H1 (cell line): Measurements from ENCODE around the gene NMRK1. TPM values are rescaled to one million over a fixed set of nuclear protein-coding genes. Genes with fewer than 3 reads are reported as not detected.

Experiments used
- CTCF ChIA-PET: fragments of 300-600 bp; sonication (Branson Sonifier 250); formaldehyde crosslinking; loops from one replicate; lab custom pipeline; 2021; ENCODE audit not compliant: partially characterized antibody; lab: Charles Lee
- POLR2A ChIA-PET: fragments of 300-600 bp; sonication (Branson Sonifier 250); formaldehyde crosslinking; loops from one replicate; lab custom pipeline; 2021; ENCODE audit warnings: inconsistent platforms; ENCODE audit not compliant: partially characterized antibody; lab: Charles Lee
- DNase-seq, 2 experiments: peaks; one replicate each; pipeline versions ENCODE4 v3.0.0 to v3.0.0-alpha.2; 2010 to 2022; ENCODE audit warnings: low spot score in 2 of 2, low read depth in 1 of 2, mixed read lengths in 1 of 2
- FAIRE-seq: peaks from 2 replicates; lab custom pipeline; 2011; peaks lifted over from hg19 to GRCh38; lab: Jason Lieb, UNC
- H2AFZ ChIP-seq: 2 replicates; pipeline ENCODE4 v1.8.1; 2012; ENCODE audit warnings: low read length, inconsistent platforms
- H2AK5ac ChIP-seq: 2 replicates; pipeline ENCODE4 v1.6.1; 2013; ENCODE audit warnings: low read depth, low read length
- H2BK120ac ChIP-seq: replicated peaks from 2 replicates; pipeline ENCODE3; 2013; ENCODE audit warnings: low read depth, low read length, inconsistent platforms
- H2BK12ac ChIP-seq: 2 replicates; pipeline ENCODE4 v1.6.1; 2013; ENCODE audit warnings: low read depth, low read length
- H2BK15ac ChIP-seq: 2 replicates; pipeline ENCODE4 v1.6.1; 2013; ENCODE audit warnings: low read length
- H2BK20ac ChIP-seq: 2 replicates; pipeline ENCODE4 v1.6.1; 2013; ENCODE audit warnings: low read length
- H2BK5ac ChIP-seq: 2 replicates; pipeline ENCODE4 v1.6.1; 2013; ENCODE audit warnings: low read depth, low read length
- H3K14ac ChIP-seq: 2 replicates; pipeline ENCODE4 v1.6.1; 2013; ENCODE audit warnings: inconsistent platforms; ENCODE audit not compliant: insufficient read length
- H3K18ac ChIP-seq: 2 replicates; pipeline ENCODE4 v1.6.1; 2013; ENCODE audit warnings: low read length; ENCODE audit errors: extremely low read depth
- H3K23ac ChIP-seq: 2 replicates; pipeline ENCODE4 v1.6.1; 2013; ENCODE audit warnings: inconsistent platforms; ENCODE audit not compliant: insufficient read length
- H3K23me2 ChIP-seq: 2 replicates; pipeline ENCODE4 v1.6.1; 2013; ENCODE audit warnings: low read depth, low read length
- H3K27ac ChIP-seq: 2 replicates; pipeline ENCODE4 v1.6.1; 2011; ENCODE audit warnings: low read depth, low read length, inconsistent platforms
- H3K27me3 ChIP-seq, 4 experiments: replicated peaks in 1 of 4; 1 replicate in 1 of 4; 2 replicates in 3 of 4; pipeline versions ENCODE4 v1.6.1 to v1.8.1; 2011 to 2013; ENCODE audit warnings: low read length in 3 of 4, mild to moderate bottlenecking in 3 of 4, inconsistent platforms in 2 of 4, mixed read lengths in 2 of 4, moderate library complexity in 1 of 4; ENCODE audit not compliant: control insufficient read depth in 3 of 4, insufficient read depth in 3 of 4; ENCODE audit errors: extremely low read depth in 1 of 4
- H3K36me3 ChIP-seq, 4 experiments: 2 replicates each; pipeline versions ENCODE4 v1.6.1 to v1.8.1; 2011 to 2013; ENCODE audit warnings: mild to moderate bottlenecking in 4 of 4, low read length in 3 of 4, moderate library complexity in 2 of 4, control low read depth in 1 of 4, inconsistent platforms in 1 of 4; ENCODE audit not compliant: insufficient read depth in 4 of 4, control insufficient read depth in 2 of 4
- H3K4ac ChIP-seq: replicated peaks from 2 replicates; pipeline ENCODE3; 2013; ENCODE audit warnings: low read length, low read depth, mixed read lengths, inconsistent platforms; ENCODE audit not compliant: insufficient read length
- H3K4me1 ChIP-seq, 4 experiments: replicated peaks in 1 of 4; 1 replicate in 1 of 4; 2 replicates in 3 of 4; pipeline versions ENCODE4 v1.6.1 to v1.8.1; 2011 to 2013; ENCODE audit warnings: low read length in 3 of 4, inconsistent platforms in 2 of 4, mixed read lengths in 1 of 4; ENCODE audit not compliant: insufficient read depth in 4 of 4, control insufficient read depth in 3 of 4
- H3K4me2 ChIP-seq, 2 experiments: 2 replicates each; pipeline versions ENCODE4 v1.6.1 to v1.8.1; 2011 to 2013; ENCODE audit warnings: low read depth in 2 of 2, low read length in 2 of 2, control low read depth in 1 of 2, inconsistent platforms in 1 of 2, mild to moderate bottlenecking in 1 of 2; ENCODE audit not compliant: insufficient read depth in 1 of 2
- H3K4me3 ChIP-seq, 4 experiments: fragments of 200-600, 300-600 bp in 1 of 4; sonication (generic), shearing (Covaris generic), sonication (Bioruptor Twin) in 1 of 4; 2 replicates each; pipeline versions ENCODE4 v1.5.1 to v1.8.1; 2011 to 2016; ENCODE audit warnings: low read length in 4 of 4, low read depth in 3 of 4, control low read depth in 2 of 4, inconsistent platforms in 2 of 4, mild to moderate bottlenecking in 2 of 4, mixed read lengths in 1 of 4, moderate library complexity in 1 of 4; ENCODE audit not compliant: insufficient read depth in 2 of 4; ENCODE audit errors: extremely low read depth in 1 of 4
- H3K56ac ChIP-seq: replicated peaks from 2 replicates; pipeline ENCODE3; 2013; ENCODE audit warnings: low read depth, mild to moderate bottlenecking, mixed read lengths, low read length, inconsistent platforms; ENCODE audit not compliant: insufficient read length
- H3K79me1 ChIP-seq: 2 replicates; pipeline ENCODE4 v1.6.1; 2013; ENCODE audit warnings: low read depth, low read length, control low read depth
- H3K79me2 ChIP-seq, 2 experiments: 2 replicates each; pipeline versions ENCODE4 v1.6.1 to v1.8.1; 2012 to 2013; ENCODE audit warnings: low read length in 2 of 2, mild to moderate bottlenecking in 2 of 2, inconsistent platforms in 1 of 2; ENCODE audit not compliant: insufficient read depth in 2 of 2, control insufficient read depth in 1 of 2
- H3K9ac ChIP-seq, 4 experiments: replicated peaks in 1 of 4; 1 replicate in 1 of 4; 2 replicates in 3 of 4; pipeline versions ENCODE4 v1.6.1 to v1.8.1; 2011 to 2013; ENCODE audit warnings: low read depth in 3 of 4, low read length in 3 of 4, control low read depth in 2 of 4, mild to moderate bottlenecking in 2 of 4, moderate library complexity in 2 of 4, inconsistent platforms in 1 of 4; ENCODE audit errors: extremely low read depth in 1 of 4
- H3K9me3 ChIP-seq, 2 experiments: 2 replicates each; pipeline versions ENCODE4 v1.6.1 to v1.8.1; 2012 to 2013; ENCODE audit warnings: mild to moderate bottlenecking in 2 of 2, moderate library complexity in 2 of 2, control low read depth in 1 of 2, inconsistent platforms in 1 of 2, low read depth in 1 of 2, low read length in 1 of 2, mixed read lengths in 1 of 2; ENCODE audit not compliant: insufficient read depth in 2 of 2
- H4K20me1 ChIP-seq, 2 experiments: replicated peaks in 1 of 2; 2 replicates each; pipeline versions ENCODE3 to v1.8.1; 2011 to 2013; ENCODE audit warnings: inconsistent platforms in 2 of 2, low read length in 2 of 2, mild to moderate bottlenecking in 1 of 2; ENCODE audit not compliant: insufficient read depth in 2 of 2, control insufficient read depth in 1 of 2
- H4K5ac ChIP-seq: 2 replicates; pipeline ENCODE4 v1.6.1; 2013; ENCODE audit warnings: low read length, low read depth, mixed read lengths, inconsistent platforms; ENCODE audit not compliant: insufficient read length
- H4K8ac ChIP-seq: 2 replicates; pipeline ENCODE4 v1.8.0; 2013; ENCODE audit warnings: mild to moderate bottlenecking, moderate library complexity, low read length, inconsistent platforms; ENCODE audit not compliant: insufficient read depth; ENCODE audit errors: extremely low read depth
- H4K91ac ChIP-seq: replicated peaks from 2 replicates; pipeline ENCODE3; 2013; ENCODE audit warnings: low read length, mixed read lengths, inconsistent platforms; ENCODE audit not compliant: insufficient read length
- KDM5A ChIP-seq: fragments of 200-600 bp; IDR thresholded peaks from 2 replicates; pipeline ENCODE4 v1.7.1; 2012; ENCODE audit warnings: mild to moderate bottlenecking, low read length, inconsistent platforms, mixed read lengths
- POLR2A ChIP-seq, 2 experiments: IDR thresholded peaks; 1 replicate in 1 of 2; 2 replicates in 1 of 2; pipeline ENCODE4 v1.6.1; 2011; ENCODE audit warnings: low read depth in 2 of 2, low read length in 2 of 2, mild to moderate bottlenecking in 2 of 2; ENCODE audit errors: control extremely low read depth in 1 of 2
- RBBP5 ChIP-seq: IDR thresholded peaks from 2 replicates; pipeline ENCODE4 v1.7.1; 2012; ENCODE audit warnings: low read depth, mild to moderate bottlenecking, inconsistent platforms, low read length, moderate library complexity, borderline replicate concordance
- RNF2 ChIP-seq: fragments of 200-900, 300-1000 bp; sonication (generic); IDR thresholded peaks from 2 replicates; pipeline ENCODE4 v1.7.1; 2016; ENCODE audit warnings: borderline replicate concordance, low read depth, mild to moderate bottlenecking, antibody characterized with exemption, low read length; ENCODE audit not compliant: poor library complexity, severe bottlenecking; ENCODE audit errors: missing control alignments
- SP4 ChIP-seq: IDR thresholded peaks from 2 replicates; pipeline ENCODE4 v1.6.1; 2012; ENCODE audit warnings: low read length, inconsistent platforms
- WGBS, 2 experiments: shearing (Covaris generic) in 1 of 2; methylation state at CpG; one replicate each; pipeline versions ENCODE4 v1.1.6 to v1.1.7; 2013 to 2015; ENCODE audit warnings: low lambda C conversion rate in 2 of 2, mixed read lengths in 2 of 2, inconsistent platforms in 1 of 2, low coverage in 1 of 2, missing lambda C conversion rate in 1 of 2; ENCODE audit not compliant: insufficient replicate concordance in 2 of 2, insufficient coverage in 1 of 2, insufficient read length in 1 of 2; ENCODE audit errors: extremely low coverage in 1 of 2, missing lambda C conversion rate in 1 of 2; 5-methylcytosine and 5-hydroxymethylcytosine counted together
- polyA plus RNA-seq, 7 experiments: library from polyadenylated mRNA; depleted of rRNA in 3 of 7; stranded (reverse) in 5 of 7; unstranded in 2 of 7; fragments of >200 nt in 5 of 7; fragments of 200-250 nt in 2 of 7; gene quantifications; 1 replicate in 5 of 7; 2 replicates in 1 of 7; 4 replicates in 1 of 7; pipeline versions ENCODE4 v1.2.1 to v1.2.3, GENCODE V29; 2011 to 2013; ENCODE audit warnings: missing spikeins in 2 of 7, mixed read lengths in 2 of 7
- total RNA-seq: library from RNA; stranded (reverse); fragmentation: NEBNext Ultra II Directional; extraction: Animal tissue kit (Norgen Biotek cat#: 25700); gene quantifications from 2 replicates; pipeline ENCODE4 v1.2.1, GENCODE V29; 2021

NMRK1 gene
- total and polyA plus RNA-seq, 2 of the 8 experiments (the other 6 are each of a cell fraction or from before 2014, with no cell fraction given), result 5.8 to 8.1 TPM

DNA sequence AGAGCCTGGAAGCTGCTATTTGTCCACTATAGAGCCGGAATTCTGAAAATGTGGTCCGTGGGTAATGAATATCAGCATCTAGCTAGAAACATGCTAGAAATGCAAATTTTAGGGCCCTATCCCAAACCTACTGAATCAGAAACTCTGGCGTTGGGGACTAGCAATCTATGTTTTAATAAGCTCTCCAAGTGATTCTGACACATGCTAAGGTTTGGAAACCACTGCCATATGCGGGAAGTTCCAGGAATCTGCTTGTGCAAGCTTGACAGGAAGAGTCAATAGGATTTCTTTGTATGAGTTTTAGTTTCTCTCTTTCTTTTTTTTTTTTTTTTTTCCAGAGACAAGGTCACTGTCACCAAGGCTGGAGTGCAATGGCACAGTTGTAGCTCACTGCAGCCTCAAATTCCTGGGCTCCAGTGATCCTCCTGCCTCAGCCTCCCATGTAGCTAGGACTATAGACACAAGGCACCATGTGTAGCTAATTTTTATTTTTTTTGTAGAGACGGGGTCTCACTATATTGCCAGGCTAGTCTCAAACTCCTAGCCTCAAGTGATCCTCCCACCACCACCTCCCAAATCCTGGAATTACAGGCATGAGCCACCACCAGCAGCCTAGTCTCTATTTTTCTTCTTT lies 33.5 kb downstream of the NMRK1 start:
- H3K18ac ChIP-seq, result no peak overlapping the region
- no peak overlapping the region for H4K91ac ChIP-seq
- no peak overlapping the region for H3K4ac ChIP-seq
- no peaks in the 10 kb centered on the region for H3K27me3 ChIP-seq
- H2BK5ac ChIP-seq, result no peak overlapping the region
- no peak overlapping the region for H3K9ac ChIP-seq
- CTCF ChIA-PET, result interaction anchor here (0.9 to 1.6 kb wide), 3 partner anchors 9 to 52 kb away, joined by 3 to 10 read pairs (median 3); no protein-coding TSS in a partner anchor
- no peak overlapping the region for H2BK120ac ChIP-seq
- no peaks in the 10 kb centered on the region for H4K20me1 ChIP-seq
- 96% methylated on average over 5 of the region's 5 CpGs; no CpG with 5 or more reads in 1 of the 2 experiments for WGBS, 2 experiments
- POLR2A ChIA-PET, result interaction anchor here (1.6 kb wide), 1 partner anchor 26 kb away, joined by 5 read pairs; the partner anchor contains the start of gene CARNMT1
- H3K4me3 ChIP-seq, result no peak overlapping the region
- no peaks in the 10 kb centered on the region for H3K79me2 ChIP-seq
- no peak overlapping the region for H2AK5ac ChIP-seq
- no peak overlapping the region for H3K56ac ChIP-seq
- no peak overlapping the region for H2BK12ac ChIP-seq
- H2BK15ac ChIP-seq, result no peak overlapping the region
- peaks cover 7 to 12% of the 10 kb centered on the region in 2 experiments; a peak in 3 of 4 replicates for H3K9me3 ChIP-seq
- no peak overlapping the region for H2BK20ac ChIP-seq
- H3K14ac ChIP-seq, result no peak overlapping the region
- no peaks in the 10 kb centered on the region for H3K79me1 ChIP-seq
- H3K23me2 ChIP-seq, result no peaks in the 10 kb centered on the region
- H2AFZ ChIP-seq, result no peak overlapping the region
- H4K5ac ChIP-seq, result no peak overlapping the region
- no peak overlapping the region for H3K23ac ChIP-seq
- DNase-seq (no peak), FAIRE-seq (no peak)
- no peaks in the 10 kb centered on the region for H3K36me3 ChIP-seq
- no peak overlapping the region for H4K8ac ChIP-seq
- H3K27ac ChIP-seq, result no peak overlapping the region
- H3K4me1 ChIP-seq, result no peaks in the 10 kb centered on the region
- no peak for TF ChIP-seq RNF2
- TF ChIP-seq SP4, result no peak
- TF ChIP-seq RBBP5, result no peak
- no peak for TF ChIP-seq KDM5A
- TF ChIP-seq POLR2A (IDR thresholded peaks at IDR 0.05; ENCODE audit: control extremely low read depth in 1 of 2, low read depth in 2 of 2, low read length in 2 of 2), result no peak
- no peak overlapping the region for H3K4me2 ChIP-seq
